GM19455 (cell line): ENCODE results near the gene GAS2L2.
"Not testable (repeated sequence)": the region's sequence is repeated elsewhere in the genome, so short reads cannot be mapped to it uniquely, and the experiment has no call there.

Source experiments
- ATAC-seq: cut with Tn5 transposase; IDR thresholded peaks from one replicate; pipeline ENCODE4 v1.9.1; 2021; ENCODE audit not compliant: unreplicated experiment

The GAS2L2 gene

DNA sequence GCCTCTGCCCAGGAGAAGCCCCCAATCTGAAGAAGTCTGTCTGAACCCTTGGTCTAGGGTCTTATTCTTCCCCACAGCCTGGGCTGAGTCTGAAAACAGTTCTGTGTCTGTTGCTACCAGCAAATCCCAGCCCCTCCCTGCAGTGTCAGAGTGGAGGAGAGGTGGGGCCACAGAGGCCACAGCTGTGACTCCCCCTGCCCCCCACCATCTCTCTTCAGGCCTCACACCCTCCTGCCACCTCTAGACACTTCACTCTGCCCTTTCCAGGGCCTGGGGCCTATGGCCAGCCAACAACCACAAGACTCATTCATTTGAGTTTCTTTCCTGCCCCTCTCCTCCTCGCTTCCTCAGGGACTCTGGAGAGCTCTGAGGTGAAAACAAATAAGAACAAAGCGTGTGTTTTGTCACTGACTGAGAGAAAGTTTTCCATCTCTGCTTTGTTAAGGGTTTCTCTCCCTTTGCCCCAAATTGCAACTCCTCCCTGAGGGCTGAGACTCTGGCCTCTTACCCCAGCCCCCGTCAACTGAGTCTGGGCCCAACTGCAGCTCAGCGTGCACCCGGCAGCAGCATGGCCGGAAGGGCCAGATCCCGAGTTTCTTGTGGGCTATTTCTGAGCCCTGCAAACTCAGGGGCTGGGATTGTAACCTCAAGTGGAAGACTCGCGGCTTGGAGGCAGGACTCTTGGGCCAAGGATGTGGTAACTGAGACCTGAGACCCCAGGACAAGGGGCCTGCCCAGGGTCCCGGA is 20.8 kb upstream of the GAS2L2 start:
- no peak for ATAC-seq

GRCh38 chr17:35773129-35773528 is 20.1 kb upstream of the GAS2L2 start:
- ATAC-seq = no peak

DNA sequence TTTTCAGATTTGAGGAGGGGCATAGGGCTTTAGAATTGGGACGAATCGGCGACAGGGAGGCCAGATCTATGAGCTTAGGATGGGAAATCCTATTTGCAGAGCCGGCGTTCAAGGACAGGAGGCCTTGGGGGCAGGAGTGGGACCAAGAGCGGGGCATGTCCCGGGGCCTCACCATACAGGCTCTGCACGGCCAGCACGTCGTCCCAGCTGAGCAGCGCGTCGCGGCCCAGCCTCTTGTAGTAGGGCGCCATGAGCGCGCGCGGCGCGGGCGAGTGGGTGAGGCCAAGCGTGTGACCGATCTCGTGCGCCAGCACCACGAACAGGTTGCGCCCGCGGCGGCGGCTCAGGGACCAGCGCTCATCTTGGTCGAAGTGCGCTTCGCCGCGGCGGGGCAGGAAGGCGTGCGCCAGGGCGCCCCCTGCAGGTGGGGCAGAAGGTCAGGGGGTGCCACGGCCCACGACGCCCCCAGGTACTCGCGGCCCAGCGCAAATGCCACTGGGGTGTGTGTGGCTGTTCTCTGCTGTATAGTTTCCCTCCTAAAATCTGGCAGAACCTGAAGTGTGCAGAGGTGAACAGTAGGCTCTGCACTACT is 17.0 kb upstream of the GAS2L2 start:
- no peak for ATAC-seq

GRCh38 chr17:35768797-35769196 is 15.8 kb upstream of the GAS2L2 start:
- ATAC-seq = no peak

- ATAC-seq = no peak
Observed at GRCh38 chr17:35766903-35767510, 14.0 kb upstream of the GAS2L2 start.

- no peak for ATAC-seq
Observed at GRCh38 chr17:35766489-35766877, 13.4 kb upstream of the GAS2L2 start.

DNA sequence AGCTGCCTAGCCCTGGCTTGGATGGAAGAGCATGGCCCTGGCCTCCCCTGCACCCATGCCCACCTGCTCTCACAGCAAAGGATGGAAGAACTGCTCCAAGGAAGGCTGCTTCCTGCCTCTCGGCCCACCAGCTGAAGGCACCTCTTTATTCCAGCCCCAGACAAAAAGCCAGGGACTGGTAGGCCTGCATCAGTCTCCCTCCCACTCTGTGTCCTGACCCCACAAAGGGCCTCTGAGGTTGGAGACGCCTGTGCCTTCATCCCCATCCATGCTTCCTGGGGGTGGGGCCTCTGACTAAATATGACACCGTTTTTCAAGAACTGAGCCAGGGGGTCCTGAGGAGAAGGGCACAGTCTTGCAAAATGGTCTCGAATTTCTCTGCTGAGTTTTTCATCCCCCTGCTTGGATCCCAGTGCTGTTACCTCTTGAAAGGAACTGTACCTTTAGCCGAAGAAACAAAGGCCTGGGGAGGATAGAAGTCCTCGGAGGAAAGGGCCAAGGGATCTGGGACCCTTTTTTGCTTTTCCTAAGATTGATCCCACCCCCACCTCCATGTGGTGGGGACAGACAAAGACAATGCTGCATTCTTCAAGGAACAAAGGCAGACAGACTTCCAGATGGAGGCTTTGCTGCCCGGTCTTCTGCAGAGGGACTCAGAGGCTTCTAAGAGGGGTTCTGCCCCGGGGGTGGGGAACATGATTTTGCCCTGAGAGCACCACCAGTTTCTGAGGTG is 12.9 kb upstream of the GAS2L2 start:
- no peak for ATAC-seq

DNA sequence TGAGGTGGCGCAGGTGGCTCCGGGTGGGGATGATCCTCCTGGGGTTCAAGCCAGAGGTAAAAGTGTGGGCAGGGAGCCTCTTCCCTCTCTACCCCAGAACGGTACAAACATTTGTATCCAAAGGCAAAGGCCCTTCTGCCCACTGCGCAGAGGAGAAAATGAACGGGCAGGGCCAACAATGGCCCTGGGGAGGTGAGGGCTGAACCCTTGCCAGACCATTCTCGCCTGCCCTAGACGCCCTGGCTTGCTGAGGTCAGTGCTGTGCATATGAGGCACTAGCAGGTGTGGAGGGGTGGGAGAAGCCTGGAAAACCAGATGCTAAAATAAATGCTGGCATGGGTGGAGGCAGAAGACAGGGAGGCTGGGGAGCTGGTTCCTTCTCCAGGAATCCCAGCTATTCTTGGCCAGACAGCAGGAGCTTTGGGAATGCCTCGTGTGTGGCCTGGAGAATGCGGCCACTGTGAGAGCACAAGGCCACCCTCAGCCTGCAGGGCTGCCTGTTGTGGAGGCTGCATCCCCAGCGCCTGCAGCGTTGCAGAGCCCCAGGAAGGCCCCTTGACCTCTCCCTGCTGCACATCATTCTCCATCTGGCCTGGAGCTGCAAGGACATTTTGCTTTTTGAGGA is 12.2 kb upstream of the GAS2L2 start:
- no peak for ATAC-seq

DNA sequence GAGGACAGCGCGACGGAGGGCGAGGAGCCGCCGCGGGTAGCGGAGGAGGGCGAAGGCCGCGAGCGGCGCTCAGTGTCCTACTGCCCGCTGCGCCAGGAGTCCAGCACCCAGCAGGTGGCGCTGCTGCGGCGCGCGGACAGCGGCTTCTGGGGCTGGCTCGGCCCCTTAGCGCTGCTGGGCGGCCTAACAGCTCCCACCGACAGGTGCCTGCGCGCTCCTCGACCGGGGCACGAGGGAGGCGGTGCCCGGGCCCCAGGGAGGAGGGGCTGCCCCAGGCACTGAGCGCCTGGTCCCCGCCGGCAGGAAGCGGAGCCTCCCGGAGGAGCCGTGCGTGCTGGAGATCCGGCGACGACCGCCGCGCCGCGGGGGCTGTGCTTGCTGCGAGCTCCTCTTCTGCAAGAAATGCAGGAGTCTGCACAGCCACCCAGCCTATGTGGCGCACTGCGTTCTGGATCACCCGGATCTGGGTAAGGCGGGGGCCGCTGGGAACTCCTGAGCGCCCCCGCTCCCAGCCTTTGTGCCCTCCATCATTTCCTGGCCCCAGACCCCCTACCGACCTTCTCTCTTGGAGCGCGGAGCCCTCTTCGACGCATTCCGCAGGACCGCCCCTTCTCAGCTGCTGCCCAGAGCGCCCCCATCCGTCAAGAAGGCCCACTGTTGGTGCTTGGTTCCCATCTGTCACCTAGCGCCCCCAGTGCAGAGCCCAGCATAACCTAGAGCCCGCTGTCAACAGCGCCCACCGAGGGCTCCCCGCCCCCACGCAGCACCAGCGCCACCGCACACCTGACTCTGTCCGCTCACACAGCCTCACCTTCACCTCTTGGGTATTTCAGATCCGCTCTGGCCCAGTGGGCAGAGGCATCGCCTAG is 11.3 kb upstream of the GAS2L2 start:
- peak; percentile 83 for ATAC-seq

GRCh38 chr17:35763767-35764122 is 10.7 kb upstream of the GAS2L2 start:
- ATAC-seq = no peak

- ATAC-seq = no peak
Observed at GRCh38 chr17:35761601-35762000, 8.6 kb upstream of the GAS2L2 start.

DNA sequence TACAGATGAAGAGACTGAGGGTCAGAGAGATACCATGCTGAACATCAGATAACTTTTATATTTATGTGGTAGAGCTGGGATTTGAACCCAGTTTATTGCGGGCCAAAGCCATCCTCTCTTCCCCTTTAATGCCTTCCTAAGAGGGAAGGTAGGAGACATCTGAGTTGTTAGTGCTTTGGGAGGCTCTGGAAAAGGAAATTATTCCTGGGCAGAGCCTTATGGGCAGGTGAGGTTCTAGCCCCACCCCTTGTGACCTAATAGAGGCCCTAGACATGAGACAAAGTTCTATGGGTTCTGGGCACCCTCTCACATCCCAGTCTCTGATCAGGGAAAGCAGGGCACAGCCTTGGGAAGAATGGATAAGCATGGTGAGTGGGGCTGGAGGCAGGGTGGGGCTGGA is 7.5 kb upstream of the GAS2L2 start, which contains the start of gene C17orf50:
Gene C17orf50 (plus strand): TSS at position 301 of the 400 bp plus-strand sequence. CDS start 55 bp downstream, at position 356.
- ATAC-seq = no peak

GRCh38 chr17:35757243-35757642 is 4.2 kb upstream of the GAS2L2 start:
- ATAC-seq = no peak

DNA sequence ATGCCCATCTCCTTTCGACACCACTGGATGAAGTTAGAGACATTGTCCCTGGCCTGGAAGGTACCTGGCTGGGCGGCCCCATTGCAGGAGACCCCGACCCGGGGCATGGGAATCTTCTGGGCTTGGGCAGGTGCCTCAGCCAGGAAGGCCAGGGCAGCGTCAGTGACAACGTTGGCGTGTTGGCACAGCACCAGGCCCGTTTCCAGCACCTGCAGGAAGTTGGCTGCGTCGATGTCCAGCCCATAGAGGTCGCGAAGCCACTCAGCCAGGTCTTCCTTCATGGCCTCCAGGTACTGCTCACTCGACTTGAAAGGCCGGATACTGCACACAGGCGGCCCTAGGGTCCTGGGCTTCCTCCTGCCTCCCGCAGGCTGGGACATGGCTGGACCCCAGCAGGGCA is 568 bp downstream of the GAS2L2 start:
- ATAC-seq = no peak

GRCh38 chr17:35751541-35751940 is 1.5 kb downstream of the GAS2L2 start:
- not testable (repeated sequence) for ATAC-seq

- ATAC-seq = no peak
Observed at GRCh38 chr17:35750526-35751395, 2.3 kb downstream of the GAS2L2 start.

DNA sequence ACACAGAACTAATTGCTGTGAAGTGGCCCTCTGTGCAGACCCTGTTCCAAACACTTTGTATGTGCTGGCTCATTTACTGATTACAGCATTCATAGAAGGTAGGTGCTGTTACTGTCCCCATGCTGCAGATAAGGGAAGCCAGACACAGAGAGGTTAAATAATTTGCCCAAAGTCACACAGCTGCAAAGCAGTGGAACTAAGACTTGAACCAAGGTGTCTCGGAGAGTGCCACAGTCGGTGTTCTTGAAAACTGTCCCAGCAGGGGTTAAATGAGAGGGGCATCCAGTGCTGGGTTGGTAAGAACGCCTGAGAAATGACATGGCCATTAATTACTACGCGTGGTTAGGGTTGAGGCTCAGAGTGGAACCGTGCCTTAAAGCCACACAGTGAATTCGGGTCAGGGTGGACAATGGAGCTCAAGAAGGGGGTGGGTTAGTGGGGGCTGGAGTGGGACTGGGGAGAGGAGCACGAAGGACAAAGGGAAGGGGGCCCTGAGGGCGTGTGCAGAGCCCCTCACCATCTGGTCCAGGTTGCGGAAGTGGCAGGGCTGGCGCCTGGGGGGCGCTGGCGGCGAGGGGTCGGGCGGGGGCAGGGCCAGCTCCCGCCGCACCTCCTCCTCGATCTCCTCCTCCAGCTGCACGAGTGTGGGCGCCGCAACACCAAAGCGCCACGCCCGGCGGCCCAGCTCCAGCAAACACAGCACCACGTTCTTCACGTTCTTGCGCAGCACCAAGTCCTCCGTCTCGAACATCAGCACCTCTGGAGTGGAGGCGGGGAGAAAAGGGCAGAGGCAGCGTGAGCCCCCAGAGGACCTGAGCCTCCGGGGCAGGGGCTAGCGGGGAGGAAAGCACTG is 3.3 kb downstream of the GAS2L2 start:
- ATAC-seq = no peak

DNA sequence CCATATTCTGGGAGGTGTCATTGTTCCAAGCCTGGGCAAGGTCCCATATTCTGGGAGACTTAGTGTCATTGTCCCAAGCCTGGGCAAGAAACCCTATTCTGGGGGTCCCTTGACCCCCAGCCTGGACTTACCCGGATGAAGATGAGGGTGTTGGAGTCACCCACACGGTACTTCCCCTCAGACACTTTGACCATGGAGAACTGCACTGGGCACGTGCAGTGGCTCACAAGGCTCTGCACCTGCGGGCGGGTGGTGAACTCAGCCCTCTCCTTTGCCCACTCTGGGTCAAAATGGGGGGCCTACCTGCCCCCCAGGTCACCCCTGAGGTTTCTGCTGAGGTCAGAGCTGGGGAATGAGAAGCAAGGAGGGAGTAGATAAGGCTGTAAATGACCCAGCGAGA is 4.1 kb downstream of the GAS2L2 start:
- ATAC-seq = no peak
